Transverse colon (tissue), 4 donors: Measurements from ENCODE around the gene VSX1. TPM values are rescaled to one million over a fixed set of nuclear protein-coding genes. Genes with fewer than 3 reads are reported as not detected.

Experiments used
- DNase-seq: peaks from one replicate; pipeline ENCODE4 v3.0.0-alpha.2; 2019
- H3K27ac ChIP-seq, 4 donors: fragments of 200-600 bp; sonication (generic); 2 replicates each; pipeline ENCODE4 v1.5.1; 2016 to 2018; ENCODE audit warnings: inconsistent platforms in 4 of 4
- H3K27me3 ChIP-seq: fragments of 200-600 bp; sonication (generic); 2 replicates; pipeline ENCODE4 v1.5.1; 2017; ENCODE audit warnings: inconsistent platforms
- H3K36me3 ChIP-seq, 4 donors: fragments of 200-600 bp; sonication (generic); 2 replicates each; pipeline ENCODE4 v1.5.1; 2017 to 2019; ENCODE audit warnings: inconsistent platforms in 4 of 4
- H3K4me1 ChIP-seq, 4 donors: fragments of 200-600 bp; sonication (generic); 2 replicates each; pipeline ENCODE4 v1.5.1; 2017 to 2020; ENCODE audit warnings: inconsistent platforms in 4 of 4
- H3K4me3 ChIP-seq, 4 donors: fragments of 200-600 bp; sonication (generic); 1 replicate in 1 of 4; 2 replicates in 3 of 4; pipeline versions ENCODE4 v1.5.1 to v1.6.1; 2017 to 2019; ENCODE audit warnings: inconsistent platforms in 4 of 4
- H3K9me3 ChIP-seq, 2 donors: fragments of 200-600 bp; sonication (generic); 2 replicates each; pipeline ENCODE4 v1.5.1; 2017 to 2019; ENCODE audit warnings: inconsistent platforms in 2 of 2
- CTCF ChIP-seq, 5 experiments: fragments of 200-600 bp in 3 of 5; fragments of 450-650 bp in 2 of 5; sonication (generic) in 3 of 5; IDR thresholded peaks; 1 replicate in 2 of 5; 2 replicates in 3 of 5; pipeline ENCODE4 v1.5.1; 2016 to 2017; ENCODE audit warnings: antibody characterized with exemption in 5 of 5, inconsistent platforms in 3 of 5, mild to moderate bottlenecking in 2 of 5, moderate library complexity in 1 of 5
- EP300 ChIP-seq: sonication (generic); formaldehyde crosslinking; IDR thresholded peaks from one replicate; pipeline ENCODE4 v1.6.1; 2017; ENCODE audit warnings: antibody characterized with exemption, low read depth
- POLR2A ChIP-seq: fragments of 450-650 bp; IDR thresholded peaks from one replicate; pipeline ENCODE4 v1.6.1; 2016; ENCODE audit warnings: antibody characterized with exemption, mild to moderate bottlenecking, moderate library complexity
- POLR2AphosphoS5 ChIP-seq, 3 donors: sonication (generic); formaldehyde crosslinking; IDR thresholded peaks; one replicate each; pipeline ENCODE4 v1.6.1; 2016; ENCODE audit warnings: antibody characterized with exemption in 3 of 3
- WGBS, 2 donors: methylation state at CpG; one replicate each; pipeline ENCODE4 v1.1.5; 2018; ENCODE audit warnings: low coverage in 1 of 2; 5-methylcytosine and 5-hydroxymethylcytosine counted together
- in situ Hi-C, 4 donors: fragments of 200-750 bp; cut with MboI; loops; one replicate each; pipeline versions ENCODE4 v1.15.0 to v1.15.1; 2017; ENCODE audit warnings: low sequenced_read_pairs in 3 of 4, low pct_ligation_motif_present in 1 of 4, low pct_unique_long_range_greater_than_20kb in 1 of 4
- intact Hi-C: fragments of 100-400 bp; cut with DNase I; formaldehyde crosslinking; loops from one replicate; pipeline ENCODE4 v1.15.1; 2023; ENCODE audit warnings: low total_unique reads
- total RNA-seq, 4 donors: library from RNA; depleted of rRNA; stranded (reverse); fragments of >200 nt; gene quantifications; one replicate each; pipeline ENCODE4 v1.1.0, GENCODE V29; 2016

The VSX1 gene
- total RNA-seq, 4 donors from 2014 or later, result 0.16 TPM; not detected in 3

- 90% methylated on average over 11 of the region's 11 CpGs; no CpG with 5 or more reads in 1 of the 2 donors for WGBS, 2 donors
- Histone ChIP-seq H3K27ac (no peak overlapping the region), H3K4me1 (peaks cover 0 to 19% (median 11%) of the 10 kb centered on the region in 4 donors), H3K36me3 (no peaks in the 10 kb centered on the region), H3K4me3 (no peak overlapping the region), H3K9me3 (no peaks in the 10 kb centered on the region), H3K27me3 (no peaks in the 10 kb centered on the region)
- TF ChIP-seq CTCF (IDR thresholded peaks at IDR 0.05) (no peak), POLR2A (no peak), EP300 (no peak), POLR2AphosphoS5 (IDR thresholded peaks at IDR 0.05) (no peak)
- intact Hi-C loops (loop anchor here (5.0 kb wide), 1 partner anchor 234 kb away; no protein-coding TSS in a partner anchor), in situ Hi-C loops (loop anchor here in 2 of 4 donors (5.0 to 25.0 kb wide), 3 partner anchors 66 to 324 kb away; partner anchors contain the start of genes ABHD12 (in 1 of the 2) and APMAP (in 1 of the 2))
- DNase-seq, result peak; percentile 5
These were observed 18.4 kb downstream of the VSX1 start for GRCh38 chr20:25063546-25063945.

GRCh38 chr20:25062841-25063240, 19.1 kb downstream of the VSX1 start:
- Histone ChIP-seq H3K4me1 (peaks cover 0 to 22% (median 13%) of the 10 kb centered on the region in 4 donors), H3K4me3 (no peak overlapping the region), H3K36me3 (no peaks in the 10 kb centered on the region), H3K9me3 (no peaks in the 10 kb centered on the region), H3K27me3 (no peaks in the 10 kb centered on the region), H3K27ac (no peak overlapping the region)
- no peak for DNase-seq
- in situ Hi-C loops (loop anchor here in 2 of 4 donors (5.0 to 25.0 kb wide), 3 partner anchors 66 to 324 kb away; partner anchors contain the start of genes ABHD12 (in 1 of the 2) and APMAP (in 1 of the 2)), intact Hi-C loops (loop anchor here (5.0 kb wide), 1 partner anchor 234 kb away; no protein-coding TSS in a partner anchor)
- TF ChIP-seq CTCF (IDR thresholded peaks at IDR 0.05) (no peak), POLR2A (no peak), POLR2AphosphoS5 (IDR thresholded peaks at IDR 0.05) (no peak), EP300 (no peak)
- WGBS, 2 donors, result 83 to 94% methylated on average over 3 to 7 of the region's 7 CpGs

- H3K9me3 ChIP-seq, result no peaks in the 10 kb centered on the region
- no peaks in the 10 kb centered on the region for H3K27me3 ChIP-seq
- DNase-seq, result peak; percentile 4
- no peak overlapping the region for H3K27ac ChIP-seq
- in situ Hi-C loops, result loop anchor here in 2 of 4 donors (5.0 to 25.0 kb wide), 3 partner anchors 65 to 325 kb away; partner anchors contain the start of genes ABHD12 (in 1 of the 2) and APMAP (in 1 of the 2)
- no peak overlapping the region for H3K4me3 ChIP-seq
- intact Hi-C loops, result loop anchor here (5.0 kb wide), 1 partner anchor 235 kb away; no protein-coding TSS in a partner anchor
- WGBS, 2 donors, result 92% methylated on average over 15 of the region's 15 CpGs; no CpG with 5 or more reads in 1 of the 2 donors
- peaks cover 0 to 22% (median 14%) of the 10 kb centered on the region in 4 donors for H3K4me1 ChIP-seq
- H3K36me3 ChIP-seq, result no peaks in the 10 kb centered on the region
- TF ChIP-seq POLR2AphosphoS5 (IDR thresholded peaks at IDR 0.05) (no peak), CTCF (IDR thresholded peaks at IDR 0.05) (no peak), EP300 (no peak), POLR2A (no peak)
These were observed 20.0 kb downstream of the VSX1 start for GRCh38 chr20:25061821-25062530.

DNA sequence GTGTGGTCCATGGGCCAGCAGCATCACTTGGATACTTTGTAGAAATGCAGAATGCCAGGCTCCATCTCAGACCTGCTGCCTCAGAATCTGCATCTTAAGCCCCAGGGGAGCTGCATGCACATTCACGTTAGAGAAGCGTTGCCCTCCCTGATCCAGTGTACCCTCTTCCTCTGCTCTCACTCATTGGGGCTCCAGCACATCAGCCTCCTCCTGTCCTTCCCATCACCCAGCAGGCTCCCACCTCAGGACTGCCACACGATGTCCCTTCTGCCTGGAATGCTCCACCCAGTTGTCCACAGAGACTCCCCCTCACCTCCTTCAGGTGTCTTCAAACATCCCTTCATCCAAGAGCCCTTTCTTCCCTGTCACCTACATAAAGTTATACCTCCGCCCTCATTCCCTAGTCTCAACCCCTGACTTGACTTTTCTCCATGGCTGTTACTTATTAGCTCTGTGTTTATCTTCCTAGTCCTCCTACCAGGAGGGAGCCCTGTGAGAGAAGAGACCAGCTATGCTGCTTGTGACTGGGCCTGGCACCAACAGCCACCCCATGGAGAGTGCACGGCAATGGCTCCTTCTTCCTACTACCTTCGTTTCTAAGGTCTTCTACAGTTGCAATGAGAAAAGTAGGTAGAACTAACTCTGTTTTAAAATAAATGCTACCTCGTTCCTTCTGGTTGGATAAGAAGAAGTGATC, 20.7 kb downstream of the VSX1 start:
- H3K4me1 ChIP-seq, result peaks cover 6 to 29% (median 21%) of the 10 kb centered on the region in 4 donors
- no peak overlapping the region for H3K27ac ChIP-seq
- DNase-seq, result peak; percentile 9
- 33 to 61% methylated on average over 1 to 7 of the region's 7 CpGs for WGBS, 2 donors
- no peak overlapping the region for H3K4me3 ChIP-seq
- TF ChIP-seq POLR2A (no peak), EP300 (no peak), POLR2AphosphoS5 (IDR thresholded peaks at IDR 0.05) (no peak), CTCF (IDR thresholded peaks at IDR 0.05) (no peak)
- H3K36me3 ChIP-seq, result no peaks in the 10 kb centered on the region
- H3K9me3 ChIP-seq, result no peaks in the 10 kb centered on the region
- in situ Hi-C loops, result loop anchor here in 2 of 4 donors (5.0 to 25.0 kb wide), 3 partner anchors 64 to 326 kb away; partner anchors contain the start of genes ABHD12 (in 1 of the 2) and APMAP (in 1 of the 2)
- intact Hi-C loops, result loop anchor here (5.0 kb wide), 1 partner anchor 236 kb away; no protein-coding TSS in a partner anchor
- H3K27me3 ChIP-seq, result no peaks in the 10 kb centered on the region
